ENCODE data around the gene CALN1. TPM values are rescaled to one million over a fixed set of nuclear protein-coding genes. Genes with fewer than 3 reads are reported as not detected.
"Not testable (repeated sequence)": the region's sequence is repeated elsewhere in the genome, so short reads cannot be mapped to it uniquely, and the experiment has no call there.

Gene CALN1
- polyA plus RNA-seq, 1 donor from 2014 or later = 7.8 TPM

- H3K27ac ChIP-seq (ENCODE audit: low read length) = no peak overlapping the region
- H3F3A ChIP-seq (ENCODE audit: insufficient read depth, low read length, poor library complexity, severe bottlenecking) = no peaks in the 10 kb centered on the region
- no peaks in the 10 kb centered on the region for H3K27me3 ChIP-seq (ENCODE audit: insufficient read depth, low read depth, low read length)
- no peak overlapping the region for H2AFZ ChIP-seq (ENCODE audit: low read depth, low read length)
- H3K9me3 ChIP-seq (ENCODE audit: low read length) = peaks cover 6% of the 10 kb centered on the region
- no peaks in the 10 kb centered on the region for H4K20me1 ChIP-seq (ENCODE audit: insufficient read depth)
- no peaks in the 10 kb centered on the region for H3K79me2 ChIP-seq (replicated peaks; ENCODE audit: insufficient read depth, low read length)
- TF ChIP-seq RAD21 (conservative IDR thresholded peaks at IDR 0.05) (no peak), REST (IDR thresholded peaks at IDR 0.05; ENCODE audit: borderline replicate concordance) (no peak), TAF1 (IDR thresholded peaks at IDR 0.05; ENCODE audit: low read depth) (no peak), MXI1 (conservative IDR thresholded peaks at IDR 0.05; ENCODE audit: poor library complexity, severe bottlenecking) (no peak), EP300 (conservative IDR thresholded peaks at IDR 0.05; ENCODE audit: poor library complexity, severe bottlenecking) (no peak), SMC3 (conservative IDR thresholded peaks at IDR 0.05; ENCODE audit: poor library complexity) (no peak), POLR2AphosphoS5 (IDR thresholded peaks at IDR 0.05) (no peak), EZH2 (IDR thresholded peaks at IDR 0.05; ENCODE audit: borderline replicate concordance, insufficient read depth, low read length, poor library complexity, severe bottlenecking) (no peak)
- TF ChIP-seq, protein P1, sequence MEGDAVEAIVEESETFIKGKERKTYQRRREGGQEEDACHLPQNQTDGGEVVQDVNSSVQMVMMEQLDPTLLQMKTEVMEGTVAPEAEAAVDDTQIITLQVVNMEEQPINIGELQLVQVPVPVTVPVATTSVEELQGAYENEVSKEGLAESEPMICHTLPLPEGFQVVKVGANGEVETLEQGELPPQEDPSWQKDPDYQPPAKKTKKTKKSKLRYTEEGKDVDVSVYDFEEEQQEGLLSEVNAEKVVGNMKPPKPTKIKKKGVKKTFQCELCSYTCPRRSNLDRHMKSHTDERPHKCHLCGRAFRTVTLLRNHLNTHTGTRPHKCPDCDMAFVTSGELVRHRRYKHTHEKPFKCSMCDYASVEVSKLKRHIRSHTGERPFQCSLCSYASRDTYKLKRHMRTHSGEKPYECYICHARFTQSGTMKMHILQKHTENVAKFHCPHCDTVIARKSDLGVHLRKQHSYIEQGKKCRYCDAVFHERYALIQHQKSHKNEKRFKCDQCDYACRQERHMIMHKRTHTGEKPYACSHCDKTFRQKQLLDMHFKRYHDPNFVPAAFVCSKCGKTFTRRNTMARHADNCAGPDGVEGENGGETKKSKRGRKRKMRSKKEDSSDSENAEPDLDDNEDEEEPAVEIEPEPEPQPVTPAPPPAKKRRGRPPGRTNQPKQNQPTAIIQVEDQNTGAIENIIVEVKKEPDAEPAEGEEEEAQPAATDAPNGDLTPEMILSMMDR (IDR thresholded peaks at IDR 0.05; ENCODE audit: poor library complexity, severe bottlenecking) = no peak
- H3K9ac ChIP-seq (ENCODE audit: low read length) = no peak overlapping the region
- H3K4me3 ChIP-seq (ENCODE audit: low read length) = no peak overlapping the region
- no peaks in the 10 kb centered on the region for H3K9me2 ChIP-seq (ENCODE audit: insufficient read depth, low read length)
- no peak overlapping the region for H3K4me2 ChIP-seq (ENCODE audit: low read length)
- no peaks in the 10 kb centered on the region for H3K36me3 ChIP-seq (ENCODE audit: insufficient read depth, low read length)
These were observed 342.9 kb downstream of the CALN1 start for GRCh38 chr7:72069263-72069662.

- not testable (repeated sequence) for H3K27ac ChIP-seq (ENCODE audit: low read length); H3F3A ChIP-seq (ENCODE audit: insufficient read depth, low read length, poor library complexity, severe bottlenecking)
These were observed 346.4 kb downstream of the CALN1 start for GRCh38 chr7:72065764-72066163.

DNA sequence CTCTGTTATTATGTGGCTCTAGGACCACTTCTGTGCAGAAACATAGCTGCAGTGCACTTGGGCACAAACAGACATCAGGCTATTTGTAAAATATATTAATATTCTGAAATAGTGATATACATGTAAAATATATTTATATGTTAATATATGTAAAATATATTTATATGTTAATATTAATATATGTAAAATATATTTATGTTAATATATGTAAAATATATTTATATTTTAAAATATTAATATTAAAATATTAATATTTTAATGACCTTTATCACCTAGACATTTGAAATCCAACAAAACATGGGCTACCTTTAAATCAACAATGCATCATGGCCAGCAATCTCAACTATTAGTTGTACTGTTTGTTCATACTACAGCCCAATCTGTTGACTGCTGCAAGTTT lies 347.2 kb downstream of the CALN1 start:
- Histone ChIP-seq H3K4me3 (ENCODE audit: low read length) (no peak overlapping the region), H2AFZ (ENCODE audit: low read depth, low read length) (no peak overlapping the region), H3K36me3 (ENCODE audit: insufficient read depth, low read length) (no peaks in the 10 kb centered on the region), H3K27ac (ENCODE audit: low read length) (no peak overlapping the region), H3K9ac (ENCODE audit: low read length) (no peak overlapping the region), H3K27me3 (ENCODE audit: insufficient read depth, low read depth, low read length) (no peaks in the 10 kb centered on the region), H3K9me3 (ENCODE audit: low read length) (no peaks in the 10 kb centered on the region), H3K79me2 (replicated peaks; ENCODE audit: insufficient read depth, low read length) (no peaks in the 10 kb centered on the region), H3K4me2 (ENCODE audit: low read length) (no peak overlapping the region), H3F3A (ENCODE audit: insufficient read depth, low read length, poor library complexity, severe bottlenecking) (no peaks in the 10 kb centered on the region), H4K20me1 (ENCODE audit: insufficient read depth) (no peaks in the 10 kb centered on the region), H3K9me2 (ENCODE audit: insufficient read depth, low read length) (no peaks in the 10 kb centered on the region)
- TF ChIP-seq EZH2 (IDR thresholded peaks at IDR 0.05; ENCODE audit: borderline replicate concordance, insufficient read depth, low read length, poor library complexity, severe bottlenecking) = no peak
- no peak for TF ChIP-seq TAF1 (IDR thresholded peaks at IDR 0.05; ENCODE audit: low read depth)
- no peak for TF ChIP-seq SMC3 (conservative IDR thresholded peaks at IDR 0.05; ENCODE audit: poor library complexity)
- no peak for TF ChIP-seq POLR2AphosphoS5 (IDR thresholded peaks at IDR 0.05)
- TF ChIP-seq EP300 (conservative IDR thresholded peaks at IDR 0.05; ENCODE audit: poor library complexity, severe bottlenecking) = no peak
- TF ChIP-seq, protein P1 (IDR thresholded peaks at IDR 0.05; ENCODE audit: poor library complexity, severe bottlenecking) = no peak
- TF ChIP-seq REST (IDR thresholded peaks at IDR 0.05; ENCODE audit: borderline replicate concordance) = no peak
- no peak for TF ChIP-seq RAD21 (conservative IDR thresholded peaks at IDR 0.05)
- no peak for TF ChIP-seq MXI1 (conservative IDR thresholded peaks at IDR 0.05; ENCODE audit: poor library complexity, severe bottlenecking)

More at GRCh38 chr7:72065764-72066163, 346.4 kb downstream of the CALN1 start:
- H3K9me3 ChIP-seq (ENCODE audit: low read length); H3K9me2 ChIP-seq (ENCODE audit: insufficient read depth, low read length); H3K27me3 ChIP-seq (ENCODE audit: insufficient read depth, low read depth, low read length); H4K20me1 ChIP-seq (ENCODE audit: insufficient read depth); H3K36me3 ChIP-seq (ENCODE audit: insufficient read depth, low read length); H3K9ac ChIP-seq (ENCODE audit: low read length); H2AFZ ChIP-seq (ENCODE audit: low read depth, low read length); H3K4me2 ChIP-seq (ENCODE audit: low read length); H3K79me2 ChIP-seq (replicated peaks; ENCODE audit: insufficient read depth, low read length); H3K4me3 ChIP-seq (ENCODE audit: low read length): not testable (repeated sequence)

Data from neural cell (in vitro differentiated cells).